ENCODE results near the gene VPS13D.

- no peak for TF ChIP-seq POLR2A (IDR thresholded peaks at IDR 0.05)
- TF ChIP-seq, protein P1, sequence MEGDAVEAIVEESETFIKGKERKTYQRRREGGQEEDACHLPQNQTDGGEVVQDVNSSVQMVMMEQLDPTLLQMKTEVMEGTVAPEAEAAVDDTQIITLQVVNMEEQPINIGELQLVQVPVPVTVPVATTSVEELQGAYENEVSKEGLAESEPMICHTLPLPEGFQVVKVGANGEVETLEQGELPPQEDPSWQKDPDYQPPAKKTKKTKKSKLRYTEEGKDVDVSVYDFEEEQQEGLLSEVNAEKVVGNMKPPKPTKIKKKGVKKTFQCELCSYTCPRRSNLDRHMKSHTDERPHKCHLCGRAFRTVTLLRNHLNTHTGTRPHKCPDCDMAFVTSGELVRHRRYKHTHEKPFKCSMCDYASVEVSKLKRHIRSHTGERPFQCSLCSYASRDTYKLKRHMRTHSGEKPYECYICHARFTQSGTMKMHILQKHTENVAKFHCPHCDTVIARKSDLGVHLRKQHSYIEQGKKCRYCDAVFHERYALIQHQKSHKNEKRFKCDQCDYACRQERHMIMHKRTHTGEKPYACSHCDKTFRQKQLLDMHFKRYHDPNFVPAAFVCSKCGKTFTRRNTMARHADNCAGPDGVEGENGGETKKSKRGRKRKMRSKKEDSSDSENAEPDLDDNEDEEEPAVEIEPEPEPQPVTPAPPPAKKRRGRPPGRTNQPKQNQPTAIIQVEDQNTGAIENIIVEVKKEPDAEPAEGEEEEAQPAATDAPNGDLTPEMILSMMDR (IDR thresholded peaks at IDR 0.05) = peak; percentile 95 to 98 (median 96)
These were observed at the start of gene VPS13D for GRCh38 chr1:12229835-12230548.

Data from testis (tissue), 2 donors.